Adrenal gland (tissue), 12 donors: ENCODE data around the gene CLEC16A. TPM values are rescaled to one million over a fixed set of nuclear protein-coding genes. Genes with fewer than 3 reads are reported as not detected.

Source experiments
- DNase-seq, 7 donors: peaks; one replicate each; pipeline ENCODE4 v3.0.0-alpha.2; 2019 to 2020
- H3K27ac ChIP-seq, 5 donors: fragments of 200-600 bp; sonication (generic) in 4 of 5; 1 replicate in 3 of 5; 2 replicates in 2 of 5; pipeline versions ENCODE4 v1.5.1 to v1.8.0; 2016 to 2020; ENCODE audit warnings: mild to moderate bottlenecking in 1 of 5
- H3K27me3 ChIP-seq: fragments of 200-600 bp; 2 replicates; pipeline ENCODE4 v1.8.0; 2021
- H3K36me3 ChIP-seq, 2 donors: fragments of 200-600 bp; replicated peaks in 1 of 2; 1 replicate in 1 of 2; 2 replicates in 1 of 2; pipeline versions ENCODE4 v1.5.1 to v1.8.0; 2018 to 2022
- H3K4me1 ChIP-seq, 2 donors: fragments of 200-600 bp; replicated peaks in 1 of 2; 1 replicate in 1 of 2; 2 replicates in 1 of 2; pipeline versions ENCODE4 v1.5.1 to v1.8.0; 2018 to 2021
- H3K4me3 ChIP-seq, 4 donors: fragments of 200-600 bp; sonication (generic) in 3 of 4; one replicate each; pipeline ENCODE4 v1.5.1; 2016 to 2018
- H3K9me3 ChIP-seq, 3 donors: fragments of 200-600 bp; sonication (generic) in 1 of 3; replicated peaks in 1 of 3; 1 replicate in 2 of 3; 2 replicates in 1 of 3; pipeline versions ENCODE4 v1.5.1 to v1.8.0; 2016 to 2021
- CTCF ChIP-seq, 6 experiments: fragments of 450-650 bp in 4 of 6; fragments of 200-600 bp in 2 of 6; sonication (generic) in 1 of 6; IDR thresholded peaks; 1 replicate in 5 of 6; 2 replicates in 1 of 6; pipeline versions ENCODE4 v1.5.1 to v1.8.0; 2016 to 2021; ENCODE audit warnings: antibody characterized with exemption in 6 of 6, mild to moderate bottlenecking in 2 of 6, moderate library complexity in 1 of 6
- POLR2A ChIP-seq, 2 donors: fragments of 450-650 bp; IDR thresholded peaks; one replicate each; pipeline ENCODE4 v1.6.1; 2017; ENCODE audit warnings: antibody characterized with exemption in 2 of 2, mild to moderate bottlenecking in 2 of 2, moderate library complexity in 1 of 2
- whole genome bisulfite sequencing, 4 donors: extraction: QIAGEN DNeasy Blood & Tissue Kit in 2 of 4; methylation state at CpG; one replicate each; pipeline versions ENCODE4 v1.1.5 to v1.1.7; 2013 to 2017; 5-methylcytosine and 5-hydroxymethylcytosine counted together
- intact Hi-C, 2 donors: fragments of 100-400 bp; cut with DNase I; formaldehyde crosslinking; loops; one replicate each; pipeline versions ENCODE4 v1.14.1 to v1.15.0; 2022 to 2023
- polyA plus RNA-seq, 3 donors: library from polyadenylated mRNA; stranded (reverse); fragments of 200-250 nt in 2 of 3; fragments of 350-450 nt in 1 of 3; fragmentation: Illumina TruSeq in 1 of 3; extraction: RNeasy Lipid Tissue Mini Kit (QIAGEN cat#74804) in 1 of 3; gene quantifications; one replicate each; pipeline ENCODE4 v1.2.3, GENCODE V29; 2013 to 2014
- total RNA-seq, 9 donors: library from RNA; depleted of rRNA in 4 of 9; stranded (reverse); fragments of >200 nt in 4 of 9; fragments of 120-200 nt in 1 of 9; fragmentation: NEBNext Ultra II Directional in 1 of 9; extraction: Animal tissue kit (Norgen Biotek cat#: 25700) in 1 of 9; gene quantifications; one replicate each; pipeline versions ENCODE4 v1.1.0 to v1.2.4, GENCODE V29; 2013 to 2023
- donor health status: healthy with polysubstance abuse.
- donor health status: Bipolar disorder and iron deficiency.
- donor health status: DM: yes; HTN: yes; CAD: no.
- donor health status: DM: no; HTN: no; CAD: no.
- donor health status: DM: no; HTN: no; CAD: no.
- donor health status: DM: yes; HTN: yes; CAD: no.

Gene CLEC16A
- total and polyA plus RNA-seq, 12 donors, result 14.0 to 37.2 (median 27.6) TPM

GRCh38 chr16:11182411-11182810 is 238.0 kb downstream of the CLEC16A start:
- 84 to 91% (median 86%) methylated on average over 12 to 14 of the region's 14 CpGs for WGBS, 4 donors

GRCh38 chr16:11183035-11183812 is 238.9 kb downstream of the CLEC16A start:
- H3K36me3 ChIP-seq, result peaks cover 0 to 8% of the 10 kb centered on the region in 2 donors
- no peak for DNase-seq
- no peaks in the 10 kb centered on the region for H3K9me3 ChIP-seq
- TF ChIP-seq CTCF (IDR thresholded peaks at IDR 0.05) (no peak), POLR2A (IDR thresholded peaks at IDR 0.05) (no peak)
- H3K4me3 ChIP-seq, result no peak overlapping the region
- intact Hi-C loops, result no loop called here
- 85 to 97% (median 91%) methylated on average over 14 to 25 of the region's 25 CpGs for WGBS, 4 donors
- no peaks in the 10 kb centered on the region for H3K4me1 ChIP-seq
- H3K27ac ChIP-seq, result no peak overlapping the region
- no peaks in the 10 kb centered on the region for H3K27me3 ChIP-seq

More at GRCh38 chr16:11182411-11182810, 238.0 kb downstream of the CLEC16A start:
- H3K4me3 ChIP-seq, result no peak overlapping the region
- H3K9me3 ChIP-seq, result no peaks in the 10 kb centered on the region
- no peak overlapping the region for H3K27ac ChIP-seq
- intact Hi-C loops, result no loop called here
- H3K36me3 ChIP-seq, result peaks cover 0 to 8% of the 10 kb centered on the region in 2 donors
- no peaks in the 10 kb centered on the region for H3K4me1 ChIP-seq
- no peak for TF ChIP-seq CTCF (IDR thresholded peaks at IDR 0.05)
- no peaks in the 10 kb centered on the region for H3K27me3 ChIP-seq
- no peak for DNase-seq

- H3K36me3 ChIP-seq, result peaks cover 0 to 8% of the 10 kb centered on the region in 2 donors
- no peaks in the 10 kb centered on the region for H3K4me1 ChIP-seq
- H3K9me3 ChIP-seq, result no peaks in the 10 kb centered on the region
- no peak overlapping the region for H3K4me3 ChIP-seq
- no peak overlapping the region for H3K27ac ChIP-seq
- no peak for DNase-seq
- TF ChIP-seq POLR2A (IDR thresholded peaks at IDR 0.05) (no peak), CTCF (IDR thresholded peaks at IDR 0.05) (no peak)
- intact Hi-C loops, result no loop called here
- 91 to 96% (median 95%) methylated on average over 10 of the region's 10 CpGs for WGBS, 4 donors
- H3K27me3 ChIP-seq, result no peaks in the 10 kb centered on the region
Observed at GRCh38 chr16:11183951-11184350, 239.6 kb downstream of the CLEC16A start.

- intact Hi-C loops, result no loop called here
- H3K36me3 ChIP-seq, result no peaks in the 10 kb centered on the region
- DNase-seq, result no peak
- TF ChIP-seq POLR2A (IDR thresholded peaks at IDR 0.05) (no peak), CTCF (IDR thresholded peaks at IDR 0.05) (no peak)
- H3K4me3 ChIP-seq, result no peak overlapping the region
- no peaks in the 10 kb centered on the region for H3K4me1 ChIP-seq
- no peak overlapping the region for H3K27ac ChIP-seq
- WGBS, 4 donors, result 78 to 85% (median 80%) methylated on average over 5 to 6 of the region's 6 CpGs
- no peaks in the 10 kb centered on the region for H3K27me3 ChIP-seq
- H3K9me3 ChIP-seq, result no peaks in the 10 kb centered on the region
Observed at GRCh38 chr16:11187522-11188023, 243.2 kb downstream of the CLEC16A start.
